Sigmoid colon (tissue), 4 donors: ENCODE results near the gene NRBF2.
A peak's percentile ranks its signal among the peaks of the same experiment; 100 is the strongest.

Source experiments
- CTCF ChIP-seq, 4 experiments: fragments of 450-650 bp in 3 of 4; fragments of 200-600 bp in 1 of 4; IDR thresholded peaks; one replicate each; pipeline ENCODE4 v1.5.1; 2016 to 2019; ENCODE audit warnings: antibody characterized with exemption in 4 of 4, mild to moderate bottlenecking in 3 of 4, moderate library complexity in 2 of 4
- EP300 ChIP-seq, 4 donors: sonication (generic); formaldehyde crosslinking; IDR thresholded peaks; one replicate each; pipeline ENCODE4 v1.6.1; 2017; ENCODE audit warnings: antibody characterized with exemption in 4 of 4
- POLR2AphosphoS5 ChIP-seq, 4 donors: sonication (generic); formaldehyde crosslinking; IDR thresholded peaks; one replicate each; pipeline ENCODE4 v1.6.1; 2017; ENCODE audit warnings: antibody characterized with exemption in 4 of 4

GRCh38 chr10:63114031-63114814 lies 18.9 kb upstream of the NRBF2 start:
- TF ChIP-seq CTCF (IDR thresholded peaks at IDR 0.05) (no peak), EP300 (IDR thresholded peaks at IDR 0.05) (peak; percentile 20 to 89 (median 61)), POLR2AphosphoS5 (IDR thresholded peaks at IDR 0.05) (peak; percentile 85 to 94 (median 88))
